Fibroblast of mammary gland (primary cell): ENCODE data around the gene USP30.

Source experiments
- DNase-seq: peaks from one replicate; pipeline ENCODE4 v3.0.0-alpha.2; 2010; ENCODE audit warnings: low read depth
- H3K4me3 ChIP-seq: 2 replicates; pipeline ENCODE4 v1.5.1; 2011; ENCODE audit warnings: low read depth, mild to moderate bottlenecking, low read length, moderate library complexity; ENCODE audit not compliant: control insufficient read depth
- TF ChIP-seq, protein P1 (sequence below): conservative IDR thresholded peaks from 2 replicates; pipeline ENCODE4 v1.5.1; 2011; ENCODE audit warnings: low read depth, low read length, inconsistent platforms; ENCODE audit not compliant: control insufficient read depth, insufficient read depth

Gene USP30

DNA sequence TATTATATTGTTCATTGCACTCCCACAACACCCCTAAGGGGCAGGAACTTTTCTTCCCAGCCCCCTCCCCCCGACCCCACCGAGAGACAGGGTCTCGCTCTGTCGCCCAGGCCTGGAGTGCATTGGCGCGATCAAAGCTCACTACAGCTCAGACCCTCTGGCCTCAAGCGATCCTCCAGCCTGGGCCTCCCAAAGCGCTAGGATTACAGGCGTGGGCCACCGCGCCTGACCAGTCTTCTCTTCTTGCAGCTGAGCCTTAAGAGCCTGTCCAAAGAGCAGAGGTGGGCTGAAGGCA is 44.7 kb downstream of the USP30 start:
- DNase-seq: no peak
- TF ChIP-seq, protein P1, sequence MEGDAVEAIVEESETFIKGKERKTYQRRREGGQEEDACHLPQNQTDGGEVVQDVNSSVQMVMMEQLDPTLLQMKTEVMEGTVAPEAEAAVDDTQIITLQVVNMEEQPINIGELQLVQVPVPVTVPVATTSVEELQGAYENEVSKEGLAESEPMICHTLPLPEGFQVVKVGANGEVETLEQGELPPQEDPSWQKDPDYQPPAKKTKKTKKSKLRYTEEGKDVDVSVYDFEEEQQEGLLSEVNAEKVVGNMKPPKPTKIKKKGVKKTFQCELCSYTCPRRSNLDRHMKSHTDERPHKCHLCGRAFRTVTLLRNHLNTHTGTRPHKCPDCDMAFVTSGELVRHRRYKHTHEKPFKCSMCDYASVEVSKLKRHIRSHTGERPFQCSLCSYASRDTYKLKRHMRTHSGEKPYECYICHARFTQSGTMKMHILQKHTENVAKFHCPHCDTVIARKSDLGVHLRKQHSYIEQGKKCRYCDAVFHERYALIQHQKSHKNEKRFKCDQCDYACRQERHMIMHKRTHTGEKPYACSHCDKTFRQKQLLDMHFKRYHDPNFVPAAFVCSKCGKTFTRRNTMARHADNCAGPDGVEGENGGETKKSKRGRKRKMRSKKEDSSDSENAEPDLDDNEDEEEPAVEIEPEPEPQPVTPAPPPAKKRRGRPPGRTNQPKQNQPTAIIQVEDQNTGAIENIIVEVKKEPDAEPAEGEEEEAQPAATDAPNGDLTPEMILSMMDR: no peak
- peak overlapping the region; percentile 78 for H3K4me3 ChIP-seq

DNA sequence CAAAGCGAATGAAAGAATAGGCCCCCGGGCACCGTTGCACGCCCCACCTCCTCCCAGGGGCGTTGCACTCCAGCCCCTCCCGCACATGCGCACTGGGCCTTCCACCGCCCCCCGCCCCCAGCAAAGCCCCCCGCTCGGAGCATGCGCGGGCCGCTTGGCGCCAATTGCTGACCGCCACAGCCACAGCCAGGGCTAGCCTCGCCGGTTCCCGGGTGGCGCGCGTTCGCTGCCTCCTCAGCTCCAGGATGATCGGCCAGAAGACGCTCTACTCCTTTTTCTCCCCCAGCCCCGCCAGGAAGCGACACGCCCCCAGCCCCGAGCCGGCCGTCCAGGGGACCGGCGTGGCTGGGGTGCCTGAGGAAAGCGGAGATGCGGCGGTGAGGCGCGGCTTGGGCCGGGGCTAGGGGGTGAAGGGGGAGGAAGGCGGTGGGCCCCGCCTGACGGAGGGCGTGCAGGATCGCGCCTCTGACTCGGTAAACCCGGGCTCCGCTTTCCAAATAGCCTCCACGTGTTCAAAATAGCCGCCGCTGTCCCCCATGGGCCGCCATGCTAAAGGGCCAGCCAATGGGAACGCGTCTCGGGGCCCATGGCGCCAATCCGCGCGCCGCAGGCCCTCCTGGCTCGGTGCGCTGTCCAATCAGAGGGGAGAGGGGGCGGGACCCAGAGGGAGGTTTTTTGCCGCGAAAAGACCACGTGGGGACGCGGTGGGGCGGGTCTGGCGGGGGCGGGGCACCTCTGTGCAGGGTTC is 45.2 kb downstream of the USP30 start, which contains the start of gene UNG:
Gene UNG, plus strand, starts transcription at position 163 of the 748 bp plus-strand sequence. Its CDS starts 83 bp downstream, at position 246.
- H3K4me3 ChIP-seq: peak within 1 kb of the TSS; percentile 78
- TF ChIP-seq, protein P1: no peak
- peak; percentile 91 for DNase-seq

DNA sequence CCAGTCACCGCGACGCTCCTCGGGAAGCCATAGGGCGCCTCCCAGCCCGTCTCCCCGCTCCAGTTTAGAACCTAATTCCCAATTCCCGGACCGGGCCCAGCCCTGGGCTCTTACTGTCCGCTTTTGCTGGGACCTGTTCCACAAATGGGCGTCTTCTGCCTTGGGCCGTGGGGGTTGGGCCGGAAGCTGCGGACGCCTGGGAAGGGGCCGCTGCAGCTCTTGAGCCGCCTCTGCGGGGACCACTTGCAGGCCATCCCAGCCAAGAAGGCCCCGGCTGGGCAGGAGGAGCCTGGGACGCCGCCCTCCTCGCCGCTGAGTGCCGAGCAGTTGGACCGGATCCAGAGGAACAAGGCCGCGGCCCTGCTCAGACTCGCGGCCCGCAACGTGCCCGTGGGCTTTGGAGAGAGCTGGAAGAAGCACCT is 45.8 kb downstream of the USP30 start:
- peak overlapping the region; percentile 78 for H3K4me3 ChIP-seq
- DNase-seq: peak; percentile 56
- TF ChIP-seq, protein P1: no peak

DNA sequence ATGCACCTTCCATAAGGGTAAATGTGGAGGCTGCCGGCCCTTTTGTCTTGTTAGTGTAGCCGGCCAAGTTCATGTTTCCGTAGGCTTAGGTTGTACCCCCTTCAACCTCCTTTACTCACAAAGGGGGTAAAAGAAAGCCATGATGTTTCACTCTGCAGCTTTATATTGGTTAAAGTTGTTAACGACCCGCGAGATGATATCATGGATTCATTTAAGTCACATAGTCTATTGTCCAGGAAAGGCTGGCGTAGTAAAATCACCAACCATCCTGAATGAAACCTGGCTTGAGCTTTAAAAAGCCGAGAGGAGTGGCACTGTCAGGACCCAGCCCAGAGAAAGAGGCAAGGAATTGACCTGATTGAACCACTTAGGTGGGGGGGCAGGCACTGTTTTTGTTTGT is 46.3 kb downstream of the USP30 start:
- peak overlapping the region; percentile 78 for H3K4me3 ChIP-seq
- DNase-seq: no peak
- TF ChIP-seq, protein P1: no peak

DNA sequence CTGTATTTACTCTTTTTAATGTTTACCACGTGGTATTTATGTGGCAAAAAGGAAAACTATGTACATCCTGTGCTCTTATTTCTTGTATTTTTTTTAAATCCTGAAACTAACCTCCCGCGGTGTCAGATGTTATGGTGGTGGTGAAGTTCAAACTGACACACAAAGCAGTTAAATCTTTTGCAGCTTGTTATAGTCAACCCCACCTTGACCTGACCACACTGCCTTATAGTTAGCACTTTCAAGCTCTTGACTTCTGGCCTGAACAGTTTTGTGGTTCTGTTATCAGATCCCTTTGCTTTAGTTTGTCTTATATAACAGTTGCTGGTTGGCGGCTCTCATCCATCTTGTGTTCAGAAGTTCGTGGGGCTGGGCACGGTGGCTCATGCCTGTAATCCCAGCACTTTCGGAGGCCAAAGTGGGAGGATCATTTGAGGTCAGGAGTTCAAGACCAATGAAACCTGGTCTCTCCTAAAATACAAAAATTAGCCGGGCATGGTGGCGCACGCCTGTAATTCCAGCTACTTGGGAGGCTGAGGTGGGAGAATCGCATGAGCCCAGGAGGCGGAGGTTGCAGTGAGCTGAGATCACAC is 47.1 kb downstream of the USP30 start:
- no peak for DNase-seq
- TF ChIP-seq, protein P1: no peak
- no peak overlapping the region for H3K4me3 ChIP-seq

DNA sequence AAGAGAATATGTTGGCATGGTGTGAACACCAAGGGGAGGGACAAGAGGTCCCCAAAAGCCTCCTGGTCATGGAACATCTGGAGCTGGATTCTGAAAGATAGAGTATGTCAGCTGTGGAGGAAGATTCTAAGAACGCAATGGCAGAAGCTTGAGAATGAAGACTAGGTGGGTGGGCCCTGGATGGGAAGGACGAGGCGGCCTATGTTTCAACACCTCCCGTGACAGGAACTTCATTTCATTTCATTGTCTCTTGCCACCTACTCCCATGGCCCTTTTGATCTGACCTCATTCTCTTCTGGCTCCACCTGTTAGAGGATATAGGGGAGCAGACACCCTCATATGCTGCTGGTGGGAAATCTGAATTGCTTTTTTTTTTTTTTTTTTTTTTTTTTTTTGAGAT is 48.4 kb downstream of the USP30 start:
- TF ChIP-seq, protein P1: no peak
- no peak overlapping the region for H3K4me3 ChIP-seq
- DNase-seq: no peak
